ENCODE data around the gene ROR2.

The ROR2 gene

DNA sequence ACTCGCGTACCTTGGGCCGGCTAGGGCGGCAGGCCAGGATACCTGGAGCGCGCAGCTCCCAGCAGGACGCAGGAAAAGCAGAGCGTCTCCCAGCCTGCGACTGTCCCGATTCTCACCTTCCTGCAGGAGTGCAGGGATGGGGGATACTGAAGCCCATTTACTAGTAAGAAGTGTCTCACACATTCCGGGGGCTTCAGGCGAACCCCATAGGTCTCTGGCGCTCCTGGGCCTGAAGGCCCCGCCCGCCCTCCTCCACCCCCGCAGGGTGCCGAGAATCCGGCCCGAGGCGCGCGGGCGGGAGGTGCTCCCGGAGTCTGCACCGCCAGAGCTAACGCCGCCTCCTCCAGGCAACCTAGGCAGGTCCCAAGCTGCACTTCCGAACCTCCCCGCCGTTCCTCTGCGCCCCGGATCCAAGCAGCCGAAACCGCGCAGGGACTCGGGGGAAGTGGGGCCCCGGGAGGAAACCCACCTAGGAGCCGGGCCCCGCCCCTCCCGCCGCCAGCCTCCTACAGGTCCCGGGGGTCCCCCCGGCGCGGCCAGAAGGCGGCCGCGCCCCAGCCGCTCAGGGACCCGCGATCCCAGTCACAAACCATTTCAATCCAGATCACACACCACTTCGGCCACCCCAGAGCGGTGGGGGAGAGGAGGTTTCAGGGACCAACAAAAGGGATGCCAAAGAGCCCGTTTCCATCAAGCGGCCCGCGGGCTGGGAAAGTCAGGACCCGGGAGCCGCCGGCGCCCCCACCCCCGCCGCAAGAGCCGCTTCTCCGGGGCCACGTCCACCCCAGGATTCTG is 1.2 kb downstream of the ROR2 start:
- DNase-seq (ENCODE audit: low read depth in 2 of 2): no peak

GRCh38 chr9:91948101-91948596 is 1.9 kb downstream of the ROR2 start:
- DNase-seq (ENCODE audit: low read depth in 2 of 2): no peak

DNA sequence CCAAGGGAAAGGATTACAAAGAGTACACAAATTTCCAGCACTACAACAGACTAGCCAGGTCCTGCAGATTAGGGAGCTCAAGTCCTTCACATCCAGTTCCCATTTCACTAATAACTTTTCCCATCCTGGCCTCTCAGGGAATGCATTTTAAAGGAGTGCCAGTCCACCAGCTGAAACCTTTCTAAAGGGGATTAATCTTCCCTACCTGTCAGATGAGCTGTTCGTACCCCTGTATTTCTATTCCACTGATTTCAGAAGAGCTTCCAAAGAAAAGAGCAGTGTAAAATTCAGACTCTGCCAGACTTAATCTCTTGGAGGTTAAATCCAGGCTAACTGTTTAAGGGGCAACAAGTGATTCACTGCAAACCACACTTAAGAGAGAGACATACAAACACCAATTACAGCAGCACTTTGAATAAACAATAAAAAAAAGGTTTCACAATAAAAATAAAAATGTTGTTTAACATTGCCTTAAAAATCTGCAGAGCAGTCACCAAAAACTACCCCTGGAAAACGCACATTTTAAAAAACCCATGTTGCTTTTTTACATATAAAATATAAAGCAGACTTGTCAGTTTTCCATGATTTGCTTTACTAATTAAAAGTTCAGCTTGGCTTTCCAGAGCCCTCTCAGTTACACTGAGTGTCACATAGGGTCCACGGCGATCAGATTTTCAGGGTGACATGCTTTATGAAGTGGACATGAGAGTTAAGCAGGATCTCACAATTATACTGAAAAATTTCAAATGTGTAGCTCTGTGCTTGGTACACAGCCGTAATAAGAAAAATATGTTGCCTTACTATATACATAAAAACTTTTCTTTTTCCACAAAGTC is 3.2 kb downstream of the ROR2 start:
- no peak for DNase-seq (ENCODE audit: low read depth in 2 of 2)

DNA sequence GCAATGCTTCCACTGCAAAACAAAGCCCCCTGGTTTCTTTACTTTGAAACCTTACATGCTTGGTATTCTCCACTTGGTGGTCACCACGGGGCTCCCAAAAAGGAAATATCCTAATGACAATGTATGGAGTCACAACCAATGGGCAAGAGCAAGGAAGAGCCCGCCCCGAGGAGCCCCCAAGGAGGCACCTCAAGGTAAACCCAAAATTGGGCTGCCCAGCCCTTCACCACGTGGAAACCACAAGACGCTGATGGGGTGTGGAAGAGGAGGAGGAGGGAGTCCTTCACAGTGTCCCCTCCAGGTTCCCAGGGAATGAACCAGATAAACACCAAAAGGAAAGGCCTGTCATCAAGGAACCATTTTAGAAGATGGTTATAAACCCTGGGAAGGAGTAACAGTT is 3.8 kb downstream of the ROR2 start:
- DNase-seq (ENCODE audit: low read depth in 2 of 2): no peak

DNA sequence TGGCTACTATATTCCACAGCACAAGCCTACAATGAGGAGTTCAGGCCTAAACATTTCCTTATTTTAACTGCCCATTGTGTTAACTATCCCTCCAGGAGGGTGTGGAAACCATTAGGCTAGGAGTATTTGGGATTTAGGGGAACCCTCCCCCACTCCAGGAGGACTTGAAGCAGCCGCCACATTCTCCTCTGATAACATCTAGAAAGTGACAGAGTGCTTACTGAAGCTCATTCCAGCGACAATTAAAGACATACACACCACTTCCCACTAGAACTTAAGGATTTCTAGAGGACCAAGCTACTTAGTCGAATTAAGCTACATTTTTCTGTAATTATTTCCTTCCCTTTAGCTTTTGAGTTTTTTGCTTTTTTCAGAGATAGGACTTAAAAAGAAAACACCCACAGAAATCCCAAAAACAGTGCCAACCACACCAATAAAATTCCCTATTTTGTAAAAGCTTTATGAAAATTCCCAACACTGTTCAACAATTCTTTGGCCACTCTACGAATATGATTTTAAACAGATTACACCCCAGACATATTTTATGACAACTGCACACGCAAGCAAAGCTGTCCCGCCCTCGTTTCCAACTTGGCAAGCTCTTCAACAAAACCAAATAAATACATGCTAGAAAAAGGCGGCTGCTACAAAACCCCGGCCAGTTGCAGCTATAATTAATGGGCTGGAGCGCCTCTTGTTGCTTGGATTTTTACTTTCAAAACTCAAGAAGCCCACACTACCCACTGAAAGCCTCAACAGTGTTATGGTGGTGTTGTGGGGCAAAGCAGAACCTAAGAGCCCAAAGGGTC is 4.5 kb downstream of the ROR2 start:
- DNase-seq (ENCODE audit: low read depth in 2 of 2): no peak

DNA sequence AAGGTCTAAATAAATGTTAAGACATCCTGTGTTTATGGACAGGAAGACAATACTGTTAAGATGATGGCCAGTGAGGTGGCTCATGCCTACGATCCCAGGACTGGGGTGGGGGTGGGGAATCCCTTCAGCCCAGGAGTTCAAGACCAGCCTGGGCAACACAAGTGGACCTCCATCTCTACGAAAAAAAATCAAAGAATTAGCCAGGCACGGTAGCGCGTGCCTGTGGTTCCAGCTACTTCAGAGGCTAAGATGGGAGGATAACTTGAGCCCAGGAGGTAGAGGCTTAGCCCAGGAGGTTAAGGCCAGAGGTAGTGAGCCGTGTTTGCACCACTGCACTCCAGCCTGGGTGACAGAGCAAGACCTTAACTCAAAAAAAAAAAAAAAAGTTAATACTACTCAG is 5.3 kb downstream of the ROR2 start:
- DNase-seq (ENCODE audit: low read depth in 2 of 2): no peak

- DNase-seq (ENCODE audit: low read depth in 2 of 2): no peak
Measured at GRCh38 chr9:91943478-91944470, 6.3 kb downstream of the ROR2 start.

DNA sequence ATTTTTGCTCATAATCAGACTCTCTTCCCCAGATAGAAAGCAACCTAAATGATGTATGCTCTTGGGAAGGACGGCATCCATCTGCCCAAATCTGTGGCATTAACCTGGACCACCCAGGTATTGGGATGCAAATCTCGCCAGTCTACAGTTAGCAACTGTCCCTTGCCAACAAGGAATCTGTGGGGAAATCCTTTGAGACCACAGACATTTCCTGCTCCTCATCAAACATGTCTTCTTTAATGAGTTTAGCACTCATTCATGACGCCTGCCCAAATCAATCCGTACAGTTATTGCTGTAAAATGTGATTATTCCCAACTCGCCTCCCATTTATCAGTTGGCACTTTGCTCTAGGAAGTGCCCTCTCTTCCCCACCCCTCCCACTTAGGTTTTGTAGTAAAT is 7.8 kb downstream of the ROR2 start:
- DNase-seq (ENCODE audit: low read depth in 2 of 2): no peak

GRCh38 chr9:91939978-91940377 is 10.1 kb downstream of the ROR2 start:
- no peak for DNase-seq (ENCODE audit: low read depth in 2 of 2)

DNA sequence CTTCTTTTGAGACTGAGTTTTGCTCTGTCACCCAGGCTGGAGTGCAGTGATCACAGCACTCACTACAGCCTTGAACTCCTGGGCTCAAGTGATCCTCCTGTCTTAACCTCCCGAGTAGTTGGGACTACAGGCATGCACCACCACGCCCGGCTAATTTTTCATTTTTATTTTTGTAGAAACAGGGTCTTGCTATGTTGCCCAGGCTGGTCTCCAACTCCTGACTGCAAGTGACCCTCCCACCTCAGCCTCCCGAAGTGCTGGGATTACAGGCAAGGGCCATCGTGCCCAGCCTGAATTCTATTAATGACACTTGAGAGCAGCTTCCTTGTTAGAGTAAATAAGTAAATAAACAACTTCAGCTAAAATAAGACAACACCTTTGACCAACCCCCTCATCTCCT is 12.3 kb downstream of the ROR2 start:
- DNase-seq (ENCODE audit: low read depth in 2 of 2): no peak

DNA sequence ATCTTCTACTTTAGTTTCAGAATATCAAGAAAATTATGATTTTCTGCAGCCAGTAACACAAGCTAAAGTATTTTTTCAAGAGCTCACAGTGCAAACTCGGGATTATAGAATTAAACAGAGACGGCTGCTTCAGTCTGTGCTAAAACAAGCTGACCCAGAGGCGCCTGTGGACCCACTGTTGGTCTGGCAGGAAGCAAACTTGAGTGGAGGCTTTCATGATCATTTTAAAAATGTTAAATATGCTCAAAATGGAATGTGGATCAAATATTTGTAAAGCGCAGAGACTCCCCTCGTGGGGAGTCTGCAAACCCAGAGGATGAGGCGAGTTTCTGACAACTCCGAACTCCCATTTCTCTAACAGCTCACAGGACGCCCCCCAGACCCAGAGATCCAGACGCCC is 13.0 kb downstream of the ROR2 start:
- no peak for DNase-seq (ENCODE audit: low read depth in 2 of 2)

DNA sequence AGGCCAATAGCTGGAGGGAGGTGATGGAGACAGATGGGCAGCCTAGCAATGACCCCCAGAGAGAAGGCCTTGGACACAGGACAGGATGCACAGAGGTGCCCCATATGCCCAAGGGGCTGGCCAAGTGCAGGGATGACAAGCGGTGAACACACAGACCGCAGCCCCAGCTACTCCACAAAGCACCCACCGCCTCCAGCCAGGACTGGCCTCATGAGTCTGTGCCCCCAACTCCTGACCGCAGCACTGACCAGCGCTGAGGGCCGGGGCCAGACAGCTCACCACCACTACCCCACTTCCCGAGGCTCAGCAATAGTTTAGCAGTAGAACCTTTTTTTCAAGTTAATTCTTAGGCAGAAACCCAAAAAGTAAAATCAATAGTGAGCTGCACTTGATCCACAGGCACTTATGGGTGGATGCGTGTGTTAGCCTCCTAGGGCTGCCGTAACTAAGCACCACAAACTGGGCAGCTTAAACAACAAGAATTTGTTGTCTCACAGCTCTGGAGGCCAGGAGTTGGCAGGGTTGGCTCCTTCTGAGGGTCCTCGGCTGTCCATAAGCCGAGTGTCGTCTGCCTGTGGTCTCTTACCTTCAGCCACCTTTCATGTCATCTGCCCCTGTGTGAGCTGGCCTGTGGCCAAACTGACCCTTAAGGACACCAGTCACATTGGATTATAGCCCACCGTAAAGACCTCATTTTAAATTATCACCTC is 14.1 kb downstream of the ROR2 start:
- no peak for DNase-seq (ENCODE audit: low read depth in 2 of 2)

GRCh38 chr9:91935066-91935749 is 14.8 kb downstream of the ROR2 start:
- DNase-seq (ENCODE audit: low read depth in 2 of 2): no peak

DNA sequence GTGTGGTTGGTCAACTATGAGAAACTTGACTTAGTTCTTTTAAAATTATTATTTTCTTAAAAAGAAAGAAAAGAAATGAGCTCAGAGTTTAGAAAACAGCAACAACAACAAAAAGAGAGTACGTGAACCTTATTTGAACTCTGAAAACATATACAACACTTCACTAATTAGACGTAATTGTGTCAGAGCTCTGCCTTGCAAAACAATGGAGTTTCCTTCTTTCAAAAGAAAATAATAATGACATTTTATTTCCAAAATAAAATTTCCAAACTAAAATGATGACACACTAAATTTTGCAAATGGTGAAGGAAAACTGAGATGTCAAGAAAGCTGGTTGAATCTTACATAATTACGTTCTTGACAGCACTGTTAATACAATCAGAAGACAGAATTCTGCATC is 15.4 kb downstream of the ROR2 start:
- DNase-seq (ENCODE audit: low read depth in 2 of 2): no peak

- DNase-seq (ENCODE audit: low read depth in 2 of 2): no peak
Measured at GRCh38 chr9:91933556-91934352, 16.3 kb downstream of the ROR2 start.

GRCh38 chr9:91930475-91930874 is 19.6 kb downstream of the ROR2 start:
- no peak for DNase-seq (ENCODE audit: low read depth in 2 of 2)

DNA sequence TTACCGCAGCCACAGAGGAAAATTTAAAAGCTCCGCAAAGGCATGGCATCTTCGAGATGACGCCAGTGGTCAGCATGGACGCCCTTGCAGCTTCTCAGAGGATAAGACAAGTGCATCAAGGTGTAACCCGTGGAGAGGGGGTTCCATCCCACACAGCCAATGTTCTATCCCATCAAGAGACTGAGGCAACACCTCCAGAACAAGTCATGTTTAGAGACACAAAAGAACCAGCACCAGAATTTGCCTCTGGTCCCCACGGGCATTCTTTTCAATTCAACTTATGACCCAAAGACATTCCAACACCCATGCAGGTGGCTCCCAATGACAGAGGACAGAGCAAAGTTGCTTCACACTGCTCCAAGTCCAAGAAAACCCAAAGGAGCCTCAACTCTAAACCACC is 20.7 kb downstream of the ROR2 start:
- no peak for DNase-seq (ENCODE audit: low read depth in 2 of 2)

GRCh38 chr9:91927922-91928510 is 22.0 kb downstream of the ROR2 start:
- DNase-seq (ENCODE audit: low read depth in 2 of 2): no peak

All from stimulated activated CD8-positive, alpha-beta memory T cell treated with anti-CD3 and anti-CD28 coated beads, Interleukin-2, amount 100 ng/mL, for 1 hour (primary cell).